Upper lobe of right lung (tissue), 1 donor: Measurements from ENCODE around the gene ING3. TPM values are rescaled to one million over a fixed set of nuclear protein-coding genes. Genes with fewer than 3 reads are reported as not detected.

Experiments used
- ATAC-seq: fragments of 200-7000 bp; cut with Tn5 transposase; one replicate; pipeline ENCODE4 v1.9.1; 2020; ENCODE audit warnings: mild to moderate bottlenecking, moderate library complexity
- DNase-seq: peaks from one replicate; pipeline ENCODE4 v3.0.0-alpha.2; 2020
- H3K27ac ChIP-seq: fragments of 200-600 bp; one replicate; pipeline ENCODE4 v1.8.0; 2022
- H3K27me3 ChIP-seq: fragments of 200-600 bp; one replicate; pipeline ENCODE4 v1.8.0; 2022; ENCODE audit warnings: mild to moderate bottlenecking
- H3K36me3 ChIP-seq: fragments of 200-600 bp; one replicate; pipeline ENCODE4 v1.8.0; 2022
- H3K4me1 ChIP-seq: fragments of 200-600 bp; one replicate; pipeline ENCODE4 v1.8.0; 2022
- H3K4me3 ChIP-seq: fragments of 200-600 bp; one replicate; pipeline ENCODE4 v1.8.0; 2022; ENCODE audit warnings: mild to moderate bottlenecking
- H3K9me3 ChIP-seq: fragments of 200-600 bp; one replicate; pipeline ENCODE4 v1.8.0; 2022
- intact Hi-C: fragments of 100-400 bp; cut with DNase I; formaldehyde crosslinking; loops from one replicate; pipeline ENCODE4 v1.11.0; 2022
- total RNA-seq: library from RNA; stranded (reverse); fragmentation: NEBNext Ultra II Directional; extraction: Animal tissue kit (Norgen Biotek cat#: 25700); gene quantifications from one replicate; pipeline ENCODE4 v1.2.1, GENCODE V29; 2021
- TF ChIP-seq, protein P1 (sequence below): fragments of 200-600 bp; IDR thresholded peaks from one replicate; pipeline ENCODE4 v1.8.0; 2022; ENCODE audit warnings: antibody characterized with exemption
- donor health status: DM: no; HTN: yes; CAD: no; lungs with severe emphysema.

The ING3 gene
- total RNA-seq, 1 donor from 2014 or later: 17.9 TPM

GRCh38 chr7:120942861-120943260 lies 7.7 kb upstream of the ING3 start:
- TF ChIP-seq, protein P1, sequence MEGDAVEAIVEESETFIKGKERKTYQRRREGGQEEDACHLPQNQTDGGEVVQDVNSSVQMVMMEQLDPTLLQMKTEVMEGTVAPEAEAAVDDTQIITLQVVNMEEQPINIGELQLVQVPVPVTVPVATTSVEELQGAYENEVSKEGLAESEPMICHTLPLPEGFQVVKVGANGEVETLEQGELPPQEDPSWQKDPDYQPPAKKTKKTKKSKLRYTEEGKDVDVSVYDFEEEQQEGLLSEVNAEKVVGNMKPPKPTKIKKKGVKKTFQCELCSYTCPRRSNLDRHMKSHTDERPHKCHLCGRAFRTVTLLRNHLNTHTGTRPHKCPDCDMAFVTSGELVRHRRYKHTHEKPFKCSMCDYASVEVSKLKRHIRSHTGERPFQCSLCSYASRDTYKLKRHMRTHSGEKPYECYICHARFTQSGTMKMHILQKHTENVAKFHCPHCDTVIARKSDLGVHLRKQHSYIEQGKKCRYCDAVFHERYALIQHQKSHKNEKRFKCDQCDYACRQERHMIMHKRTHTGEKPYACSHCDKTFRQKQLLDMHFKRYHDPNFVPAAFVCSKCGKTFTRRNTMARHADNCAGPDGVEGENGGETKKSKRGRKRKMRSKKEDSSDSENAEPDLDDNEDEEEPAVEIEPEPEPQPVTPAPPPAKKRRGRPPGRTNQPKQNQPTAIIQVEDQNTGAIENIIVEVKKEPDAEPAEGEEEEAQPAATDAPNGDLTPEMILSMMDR: no peak
- Histone ChIP-seq H3K27me3 (no peaks in the 10 kb centered on the region), H3K36me3 (no peaks in the 10 kb centered on the region), H3K4me3 (no peak overlapping the region), H3K9me3 (no peaks in the 10 kb centered on the region), H3K27ac (no peak overlapping the region), H3K4me1 (no peaks in the 10 kb centered on the region)
- DNase-seq (no peak), ATAC-seq (no peak)
- intact Hi-C loops: loop anchor here (5.0 kb wide), 1 partner anchor 136 kb away; no protein-coding TSS in a partner anchor

DNA sequence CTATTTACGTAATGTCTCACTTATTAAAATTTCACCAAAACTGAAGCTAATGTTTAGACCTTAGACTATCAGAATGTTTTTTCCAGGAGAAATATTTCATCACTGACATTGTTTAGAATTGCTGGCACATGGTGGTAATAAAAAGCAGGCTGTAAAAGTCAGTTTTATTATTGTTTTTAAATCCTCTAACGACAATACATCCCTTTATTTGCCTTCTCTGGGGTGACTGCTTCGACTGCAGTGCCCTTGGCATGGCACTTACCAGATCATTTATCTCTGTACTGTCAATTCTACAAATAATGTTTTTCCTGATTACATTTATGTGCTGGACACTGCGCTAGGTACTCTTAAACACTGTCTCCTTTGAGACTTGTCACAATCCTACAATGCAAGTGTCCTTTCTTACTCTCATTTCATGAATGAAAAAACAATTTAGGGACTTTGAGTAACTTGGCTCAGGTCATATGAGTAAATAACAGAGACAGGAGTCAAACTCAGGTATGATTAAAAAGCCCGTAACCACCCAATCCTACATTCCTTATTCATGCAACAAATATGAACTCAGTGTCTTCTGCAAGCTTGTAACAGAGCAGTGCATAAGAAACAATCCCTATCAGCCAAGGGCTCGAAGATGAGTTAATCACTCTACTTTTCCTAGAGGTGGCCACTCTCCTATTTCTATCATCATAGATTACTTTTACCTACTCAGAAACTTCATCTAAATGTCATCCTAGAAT lies 5.6 kb upstream of the ING3 start:
- no peak for ATAC-seq
- TF ChIP-seq, protein P1: no peak
- no peak for DNase-seq
- intact Hi-C loops: loop anchor here (5.0 kb wide), 1 partner anchor 138 kb away; no protein-coding TSS in a partner anchor
- Histone ChIP-seq H3K27ac (no peak overlapping the region), H3K4me1 (peaks cover 7% of the 10 kb centered on the region), H3K4me3 (no peak overlapping the region), H3K36me3 (no peaks in the 10 kb centered on the region), H3K27me3 (no peaks in the 10 kb centered on the region), H3K9me3 (no peaks in the 10 kb centered on the region)

DNA sequence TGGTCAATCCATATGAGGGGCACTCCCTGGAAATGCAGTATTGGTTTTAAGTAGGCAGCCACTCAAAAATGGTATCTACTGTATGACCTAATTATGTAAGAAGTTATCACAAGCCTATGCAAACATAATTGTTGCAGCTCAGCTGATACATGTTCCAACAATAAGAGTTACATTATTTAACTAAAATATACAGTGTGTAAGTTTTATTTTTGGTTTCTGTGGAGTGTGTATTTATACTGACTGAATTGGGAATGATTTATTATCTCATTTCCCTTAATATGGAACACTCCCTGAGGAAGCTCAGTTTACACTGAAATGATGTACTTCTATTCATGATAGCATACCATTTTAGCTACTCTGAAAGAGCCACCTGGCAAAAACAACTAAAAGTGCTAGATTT lies 2.6 kb upstream of the ING3 start:
- intact Hi-C loops: no loop called here
- no peak overlapping the region for H3K4me3 ChIP-seq
- H3K27ac ChIP-seq: no peak overlapping the region
- no peaks in the 10 kb centered on the region for H3K9me3 ChIP-seq
- DNase-seq (no peak), ATAC-seq (no peak)
- no peaks in the 10 kb centered on the region for H3K27me3 ChIP-seq
- H3K4me1 ChIP-seq: peaks cover 17% of the 10 kb centered on the region
- TF ChIP-seq, protein P1: no peak
- H3K36me3 ChIP-seq: no peaks in the 10 kb centered on the region

DNA sequence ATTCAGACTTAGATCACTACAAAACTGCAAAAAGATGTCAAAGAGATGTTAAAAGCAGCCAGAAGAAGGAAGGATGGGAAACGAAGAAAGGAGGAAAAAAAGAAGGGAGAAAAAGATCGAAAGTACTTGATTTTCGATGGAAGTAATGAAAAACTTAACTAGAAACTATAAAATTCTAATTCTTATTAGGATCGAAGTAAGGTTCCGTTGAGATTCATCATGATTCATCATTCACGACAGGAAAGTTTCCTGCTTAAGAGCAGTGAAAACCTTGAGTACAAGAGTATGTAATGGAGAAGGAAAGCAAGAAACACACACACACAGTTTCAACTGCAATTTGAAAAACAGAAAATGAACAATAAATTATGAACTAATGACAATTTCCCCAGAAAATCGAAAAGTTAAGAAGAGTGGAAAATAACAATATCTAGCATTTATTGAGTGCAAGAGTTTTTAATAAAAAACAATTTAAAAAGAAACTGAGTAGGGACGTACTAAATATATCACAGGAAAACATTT lies 1.1 kb upstream of the ING3 start:
- Histone ChIP-seq H3K4me1 (peaks cover 17% of the 10 kb centered on the region), H3K27ac (peak overlapping the region; percentile 95), H3K9me3 (no peaks in the 10 kb centered on the region), H3K36me3 (peaks cover 6% of the 10 kb centered on the region), H3K4me3 (peak overlapping the region; percentile 75), H3K27me3 (no peaks in the 10 kb centered on the region)
- intact Hi-C loops: no loop called here
- DNase-seq (no peak), ATAC-seq (no peak)
- TF ChIP-seq, protein P1: no peak

GRCh38 chr7:120949998-120950538 lies 509 bp upstream of the ING3 start:
- intact Hi-C loops: no loop called here
- Histone ChIP-seq H3K9me3 (no peaks in the 10 kb centered on the region), H3K27me3 (no peaks in the 10 kb centered on the region), H3K4me1 (peaks cover 17% of the 10 kb centered on the region), H3K36me3 (peaks cover 12% of the 10 kb centered on the region), H3K27ac (peak overlapping the region; percentile 95), H3K4me3 (peak overlapping the region; percentile 75)
- DNase-seq (no peak), ATAC-seq (no peak)
- TF ChIP-seq, protein P1: no peak
